ENCODE results near the gene VEGFB.

VEGFB gene

GRCh38 chr11:64232182-64232966 is 2.0 kb upstream of the VEGFB start:
- peak overlapping the region; percentile 95 for H3K4me2 ChIP-seq (ENCODE audit: insufficient read depth, low read length)
- H4K20me1 ChIP-seq (ENCODE audit: insufficient read depth, low read length), result peaks cover 13% of the 10 kb centered on the region
- peaks cover 16% of the 10 kb centered on the region for H3K36me3 ChIP-seq (ENCODE audit: insufficient read depth, low read length)
- no peak overlapping the region for H3K4me3 ChIP-seq (ENCODE audit: low read depth in 1 of 2, low read length in 2 of 2)
- peaks cover 23% of the 10 kb centered on the region for H3K79me2 ChIP-seq (ENCODE audit: insufficient read depth, low read length)
- no peak for ATAC-seq (ENCODE audit: insufficient read depth, low read depth)
- DNase-seq, result no peak
- peaks cover 70% of the 10 kb centered on the region for H3K4me1 ChIP-seq (ENCODE audit: insufficient read depth, low read length)
- no peaks in the 10 kb centered on the region for H3K27me3 ChIP-seq (ENCODE audit: insufficient read depth, low read length, poor library complexity)
- H3K27ac ChIP-seq (ENCODE audit: low read length), result no peak overlapping the region
- TF ChIP-seq EZH2 (IDR thresholded peaks at IDR 0.05; ENCODE audit: borderline replicate concordance, low read depth, low read length, severe bottlenecking), result no peak
- TF ChIP-seq, protein P1, sequence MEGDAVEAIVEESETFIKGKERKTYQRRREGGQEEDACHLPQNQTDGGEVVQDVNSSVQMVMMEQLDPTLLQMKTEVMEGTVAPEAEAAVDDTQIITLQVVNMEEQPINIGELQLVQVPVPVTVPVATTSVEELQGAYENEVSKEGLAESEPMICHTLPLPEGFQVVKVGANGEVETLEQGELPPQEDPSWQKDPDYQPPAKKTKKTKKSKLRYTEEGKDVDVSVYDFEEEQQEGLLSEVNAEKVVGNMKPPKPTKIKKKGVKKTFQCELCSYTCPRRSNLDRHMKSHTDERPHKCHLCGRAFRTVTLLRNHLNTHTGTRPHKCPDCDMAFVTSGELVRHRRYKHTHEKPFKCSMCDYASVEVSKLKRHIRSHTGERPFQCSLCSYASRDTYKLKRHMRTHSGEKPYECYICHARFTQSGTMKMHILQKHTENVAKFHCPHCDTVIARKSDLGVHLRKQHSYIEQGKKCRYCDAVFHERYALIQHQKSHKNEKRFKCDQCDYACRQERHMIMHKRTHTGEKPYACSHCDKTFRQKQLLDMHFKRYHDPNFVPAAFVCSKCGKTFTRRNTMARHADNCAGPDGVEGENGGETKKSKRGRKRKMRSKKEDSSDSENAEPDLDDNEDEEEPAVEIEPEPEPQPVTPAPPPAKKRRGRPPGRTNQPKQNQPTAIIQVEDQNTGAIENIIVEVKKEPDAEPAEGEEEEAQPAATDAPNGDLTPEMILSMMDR (IDR thresholded peaks at IDR 0.05; ENCODE audit: borderline replicate concordance, extremely low read depth, low read length, poor library complexity, severe bottlenecking), result no peak
- H3K9ac ChIP-seq (ENCODE audit: low read depth, low read length), result no peak overlapping the region
- no peak overlapping the region for H2AFZ ChIP-seq (ENCODE audit: low read depth, low read length)
- no peaks in the 10 kb centered on the region for H3K9me3 ChIP-seq (ENCODE audit: insufficient read depth, low read length, severe bottlenecking)

GRCh38 chr11:64232967-64233315 is 1.4 kb upstream of the VEGFB start:
- Histone ChIP-seq H3K27ac (ENCODE audit: low read length) (no peak overlapping the region), H3K9ac (ENCODE audit: low read depth, low read length) (no peak overlapping the region), H3K4me2 (ENCODE audit: insufficient read depth, low read length) (no peak overlapping the region), H3K4me1 (ENCODE audit: insufficient read depth, low read length) (peaks cover 66% of the 10 kb centered on the region), H3K4me3 (ENCODE audit: low read depth in 1 of 2, low read length in 2 of 2) (no peak overlapping the region), H3K27me3 (ENCODE audit: insufficient read depth, low read length, poor library complexity) (no peaks in the 10 kb centered on the region), H3K36me3 (ENCODE audit: insufficient read depth, low read length) (peaks cover 22% of the 10 kb centered on the region), H4K20me1 (ENCODE audit: insufficient read depth, low read length) (peaks cover 13% of the 10 kb centered on the region), H2AFZ (ENCODE audit: low read depth, low read length) (no peak overlapping the region), H3K79me2 (ENCODE audit: insufficient read depth, low read length) (peaks cover 20% of the 10 kb centered on the region), H3K9me3 (ENCODE audit: insufficient read depth, low read length, severe bottlenecking) (no peaks in the 10 kb centered on the region)
- ATAC-seq (ENCODE audit: insufficient read depth, low read depth) (no peak), DNase-seq (no peak)
- TF ChIP-seq, protein P1 (IDR thresholded peaks at IDR 0.05; ENCODE audit: borderline replicate concordance, extremely low read depth, low read length, poor library complexity, severe bottlenecking), result no peak
- no peak for TF ChIP-seq EZH2 (IDR thresholded peaks at IDR 0.05; ENCODE audit: borderline replicate concordance, low read depth, low read length, severe bottlenecking)

GRCh38 chr11:64234647-64235379 is 429 bp downstream of the VEGFB start:
- peak overlapping the region; percentile 65 for H2AFZ ChIP-seq (ENCODE audit: low read depth, low read length)
- DNase-seq, result peak; percentile 67

More at GRCh38 chr11:64234647-64235379, 429 bp downstream of the VEGFB start:
- peak overlapping the region; percentile 74 for H3K27ac ChIP-seq (ENCODE audit: low read length)
- H3K27me3 ChIP-seq (ENCODE audit: insufficient read depth, low read length, poor library complexity), result no peaks in the 10 kb centered on the region
- peak overlapping the region; percentile 99 for H3K4me2 ChIP-seq (ENCODE audit: insufficient read depth, low read length)
- peaks cover 13% of the 10 kb centered on the region for H4K20me1 ChIP-seq (ENCODE audit: insufficient read depth, low read length)
- no peak for TF ChIP-seq EZH2 (IDR thresholded peaks at IDR 0.05; ENCODE audit: borderline replicate concordance, low read depth, low read length, severe bottlenecking)
- TF ChIP-seq, protein P1 (IDR thresholded peaks at IDR 0.05; ENCODE audit: borderline replicate concordance, extremely low read depth, low read length, poor library complexity, severe bottlenecking), result peak; percentile 28
- peaks cover 35% of the 10 kb centered on the region for H3K36me3 ChIP-seq (ENCODE audit: insufficient read depth, low read length)
- no peaks in the 10 kb centered on the region for H3K9me3 ChIP-seq (ENCODE audit: insufficient read depth, low read length, severe bottlenecking)
- peak; percentile 60 for ATAC-seq (ENCODE audit: insufficient read depth, low read depth)
- peak overlapping the region; percentile 57 to 88; a peak in 3 of 4 replicates for H3K4me3 ChIP-seq (ENCODE audit: low read depth in 1 of 2, low read length in 2 of 2)
- H3K9ac ChIP-seq (ENCODE audit: low read depth, low read length), result peak overlapping the region; percentile 71
- peaks cover 59% of the 10 kb centered on the region for H3K4me1 ChIP-seq (ENCODE audit: insufficient read depth, low read length)
- peaks cover 18% of the 10 kb centered on the region for H3K79me2 ChIP-seq (ENCODE audit: insufficient read depth, low read length)

Measured in DND-41 (cell line).